Sigmoid colon (tissue), 7 donors: Measurements from ENCODE around the gene BLNK. TPM values are rescaled to one million over a fixed set of nuclear protein-coding genes. Genes with fewer than 3 reads are reported as not detected.

Source experiments
- DNase-seq: peaks from one replicate; pipeline ENCODE4 v3.0.0-alpha.2; 2019
- H3K27ac ChIP-seq, 4 donors: fragments of 200-600 bp; sonication (generic); one replicate each; pipeline ENCODE4 v1.5.1; 2016 to 2019; ENCODE audit warnings: mild to moderate bottlenecking in 1 of 4
- H3K27me3 ChIP-seq, 3 donors: fragments of 200-600 bp; sonication (generic); one replicate each; pipeline ENCODE4 v1.5.1; 2019; ENCODE audit warnings: mild to moderate bottlenecking in 1 of 3
- H3K36me3 ChIP-seq, 4 donors: fragments of 200-600 bp; sonication (generic); one replicate each; pipeline ENCODE4 v1.5.1; 2016 to 2019
- H3K4me1 ChIP-seq, 4 donors: fragments of 200-600 bp; sonication (generic); one replicate each; pipeline ENCODE4 v1.5.1; 2017 to 2019
- H3K4me3 ChIP-seq, 4 donors: fragments of 200-600 bp; sonication (generic); one replicate each; pipeline ENCODE4 v1.5.1; 2017 to 2019; ENCODE audit warnings: mild to moderate bottlenecking in 2 of 4, moderate library complexity in 1 of 4
- H3K9me3 ChIP-seq, 4 donors: fragments of 200-600 bp in 3 of 4; sonication (generic) in 3 of 4; one replicate each; pipeline versions ENCODE4 v1.5.1 to v1.6.1; 2013 to 2019
- CTCF ChIP-seq, 4 experiments: fragments of 450-650 bp in 3 of 4; fragments of 200-600 bp in 1 of 4; IDR thresholded peaks; one replicate each; pipeline ENCODE4 v1.5.1; 2016 to 2019; ENCODE audit warnings: antibody characterized with exemption in 4 of 4, mild to moderate bottlenecking in 3 of 4, moderate library complexity in 2 of 4
- EP300 ChIP-seq, 4 donors: sonication (generic); formaldehyde crosslinking; IDR thresholded peaks; one replicate each; pipeline ENCODE4 v1.6.1; 2017; ENCODE audit warnings: antibody characterized with exemption in 4 of 4
- POLR2A ChIP-seq, 2 donors: fragments of 450-650 bp; IDR thresholded peaks; one replicate each; pipeline ENCODE4 v1.6.1; 2016; ENCODE audit warnings: antibody characterized with exemption in 2 of 2, mild to moderate bottlenecking in 2 of 2, moderate library complexity in 2 of 2
- POLR2AphosphoS5 ChIP-seq, 4 donors: sonication (generic); formaldehyde crosslinking; IDR thresholded peaks; one replicate each; pipeline ENCODE4 v1.6.1; 2017; ENCODE audit warnings: antibody characterized with exemption in 4 of 4
- WGBS, 2 donors: extraction: QIAGEN DNeasy Blood & Tissue Kit; methylation state at CpG; one replicate each; pipeline ENCODE4 v1.1.7; 2013; 5-methylcytosine and 5-hydroxymethylcytosine counted together
- intact Hi-C: fragments of 100-400 bp; cut with DNase I; formaldehyde crosslinking; loops from one replicate; pipeline ENCODE4 v1.15.1; 2023
- polyA plus RNA-seq, 3 donors: library from polyadenylated mRNA; stranded (reverse); fragments of 200-250 nt; gene quantifications; one replicate each; pipeline ENCODE4 v1.2.3, GENCODE V29; 2013
- total RNA-seq, 4 donors: library from RNA; depleted of rRNA; stranded (reverse); fragments of >200 nt; gene quantifications; one replicate each; pipeline ENCODE4 v1.1.0, GENCODE V29; 2016
- donor health status: healthy with polysubstance abuse.
- donor health status: Bipolar disorder and iron deficiency.
- donor health status: healthy.

Gene BLNK
- total and polyA plus RNA-seq, 7 donors = 0.99 to 24.0 (median 2.2) TPM

- Histone ChIP-seq H3K4me1 (peaks cover 0 to 20% (median 10%) of the 10 kb centered on the region in 4 donors), H3K27ac (no peak overlapping the region), H3K27me3 (no peaks in the 10 kb centered on the region), H3K9me3 (no peaks in the 10 kb centered on the region), H3K36me3 (no peaks in the 10 kb centered on the region), H3K4me3 (no peak overlapping the region)
- 92 to 94% methylated on average over 9 of the region's 9 CpGs for WGBS, 2 donors
- intact Hi-C loops = no loop called here
- TF ChIP-seq EP300 (IDR thresholded peaks at IDR 0.05) (no peak), POLR2AphosphoS5 (IDR thresholded peaks at IDR 0.05) (no peak), CTCF (IDR thresholded peaks at IDR 0.05) (no peak), POLR2A (IDR thresholded peaks at IDR 0.05) (no peak)
- DNase-seq = no peak
These were observed 18.0 kb upstream of the BLNK start for GRCh38 chr10:96289218-96289910.

GRCh38 chr10:96288151-96288621 is 16.8 kb upstream of the BLNK start:
- DNase-seq = no peak
- TF ChIP-seq EP300 (IDR thresholded peaks at IDR 0.05) (no peak), POLR2A (IDR thresholded peaks at IDR 0.05) (no peak), CTCF (IDR thresholded peaks at IDR 0.05) (no peak), POLR2AphosphoS5 (IDR thresholded peaks at IDR 0.05) (no peak)
- no peak overlapping the region for H3K4me3 ChIP-seq
- no peaks in the 10 kb centered on the region for H3K36me3 ChIP-seq
- intact Hi-C loops = no loop called here
- WGBS, 2 donors = 7 to 19% methylated on average over 5 of the region's 5 CpGs
- H3K4me1 ChIP-seq = peaks cover 0 to 20% (median 10%) of the 10 kb centered on the region in 4 donors
- H3K27me3 ChIP-seq = no peaks in the 10 kb centered on the region
- no peaks in the 10 kb centered on the region for H3K9me3 ChIP-seq
- no peak overlapping the region for H3K27ac ChIP-seq

GRCh38 chr10:96287392-96288105 is 16.2 kb upstream of the BLNK start:
- no peaks in the 10 kb centered on the region for H3K27me3 ChIP-seq
- no peaks in the 10 kb centered on the region for H3K36me3 ChIP-seq
- no peak overlapping the region for H3K4me3 ChIP-seq
- TF ChIP-seq EP300 (IDR thresholded peaks at IDR 0.05) = no peak
- TF ChIP-seq CTCF (IDR thresholded peaks at IDR 0.05) = no peak
- TF ChIP-seq POLR2A (IDR thresholded peaks at IDR 0.05) = no peak
- H3K27ac ChIP-seq = peak overlapping the region in 3 of 4 donors; percentile 20 to 43 (median 23)
- peaks cover 0 to 20% (median 10%) of the 10 kb centered on the region in 4 donors for H3K4me1 ChIP-seq
- intact Hi-C loops = no loop called here
- no peak for DNase-seq
- H3K9me3 ChIP-seq = no peaks in the 10 kb centered on the region
- 5 to 16% methylated on average over 6 of the region's 6 CpGs for WGBS, 2 donors

GRCh38 chr10:96285331-96285752 is 14.0 kb upstream of the BLNK start:
- intact Hi-C loops = no loop called here
- Histone ChIP-seq H3K4me1 (peaks cover 0 to 20% (median 10%) of the 10 kb centered on the region in 4 donors), H3K27me3 (no peaks in the 10 kb centered on the region), H3K9me3 (no peaks in the 10 kb centered on the region), H3K4me3 (no peak overlapping the region), H3K27ac (no peak overlapping the region), H3K36me3 (no peaks in the 10 kb centered on the region)
- no peak for TF ChIP-seq POLR2AphosphoS5 (IDR thresholded peaks at IDR 0.05)
- no peak for TF ChIP-seq CTCF (IDR thresholded peaks at IDR 0.05)
- no peak for TF ChIP-seq EP300 (IDR thresholded peaks at IDR 0.05)
- no peak for TF ChIP-seq POLR2A (IDR thresholded peaks at IDR 0.05)
- no peak for DNase-seq
- 18 to 59% methylated on average over 8 of the region's 8 CpGs for WGBS, 2 donors
